Hepatocyte (in vitro differentiated cells): Measurements from ENCODE around the gene CACNA2D1. TPM values are rescaled to one million over a fixed set of nuclear protein-coding genes. Genes with fewer than 3 reads are reported as not detected.

ENCODE experiments used
- DNase-seq: peaks from one replicate; pipeline ENCODE4 v3.0.0-alpha.2; 2016; ENCODE audit warnings: low spot score
- H2AFZ ChIP-seq: fragments of 200-600 bp; sonication (generic); 2 replicates; pipeline ENCODE4 v1.6.0; 2016; ENCODE audit warnings: antibody characterized with exemption, mild to moderate bottlenecking
- H3K27ac ChIP-seq: fragments of 200-600 bp; sonication (generic); 2 replicates; pipeline ENCODE4 v1.5.1; 2016; ENCODE audit warnings: mild to moderate bottlenecking
- H3K27me3 ChIP-seq: fragments of 200-600 bp; sonication (generic); 2 replicates; pipeline ENCODE4 v1.6.1; 2016
- H3K36me3 ChIP-seq: fragments of 200-600 bp; sonication (generic); replicated peaks from 2 replicates; pipeline ENCODE4 v1.5.1; 2016; ENCODE audit warnings: low read depth; ENCODE audit not compliant: insufficient read depth
- H3K4me1 ChIP-seq: fragments of 200-600 bp; sonication (generic); 2 replicates; pipeline ENCODE4 v1.5.1; 2016; ENCODE audit warnings: mild to moderate bottlenecking, moderate library complexity; ENCODE audit not compliant: insufficient read depth
- H3K4me2 ChIP-seq: fragments of 200-600 bp; sonication (generic); 2 replicates; pipeline ENCODE4 v1.6.0; 2016
- H3K4me3 ChIP-seq: fragments of 200-600 bp; sonication (generic); 2 replicates; pipeline ENCODE4 v1.5.1; 2016; ENCODE audit warnings: mild to moderate bottlenecking
- H3K79me2 ChIP-seq: fragments of 200-600 bp; sonication (generic); 2 replicates; pipeline ENCODE4 v1.6.0; 2017; ENCODE audit warnings: mild to moderate bottlenecking
- H3K9me2 ChIP-seq: fragments of 200-600 bp; sonication (generic); replicated peaks from 2 replicates; pipeline ENCODE4 v1.6.0; 2017; ENCODE audit warnings: mild to moderate bottlenecking; ENCODE audit not compliant: insufficient read depth
- H3K9me3 ChIP-seq: fragments of 200-600 bp; sonication (generic); 2 replicates; pipeline ENCODE4 v1.5.1; 2016; ENCODE audit warnings: low read depth, mild to moderate bottlenecking
- H4K20me1 ChIP-seq: fragments of 200-600 bp; sonication (generic); 2 replicates; pipeline ENCODE4 v1.6.0; 2016; ENCODE audit warnings: mild to moderate bottlenecking; ENCODE audit not compliant: insufficient read depth, poor library complexity, severe bottlenecking
- EZH2 ChIP-seq: fragments of 200-600 bp; sonication (generic); IDR thresholded peaks from 2 replicates; pipeline ENCODE4 v1.6.1; 2016; ENCODE audit warnings: antibody characterized with exemption, mild to moderate bottlenecking, borderline replicate concordance
- EZH2phosphoT487 ChIP-seq: fragments of 200-600 bp; sonication (generic); IDR thresholded peaks from one replicate; pipeline ENCODE4 v1.6.1; 2018; ENCODE audit warnings: antibody characterized with exemption, mild to moderate bottlenecking, low read depth, moderate library complexity; ENCODE audit not compliant: unreplicated experiment, severe bottlenecking
- WGBS: methylation state at CpG from one replicate; pipeline ENCODE4 v1.1.6; 2016; ENCODE audit warnings: low lambda C conversion rate; ENCODE audit errors: missing lambda C conversion rate; 5-methylcytosine and 5-hydroxymethylcytosine counted together
- polyA plus RNA-seq: library from polyadenylated mRNA; unstranded; fragments of >200 nt; fragmentation: Nextera tagmentation; extraction: Ambion mirVana; gene quantifications from 2 replicates; pipeline ENCODE4 v1.2.1, GENCODE V29; 2016
- total RNA-seq: library from RNA; depleted of rRNA; stranded (reverse); fragments of >200 nt; gene quantifications from 2 replicates; pipeline ENCODE4 v1.2.3, GENCODE V29; 2014
- TF ChIP-seq, protein P1 (sequence below): fragments of 200-600 bp; sonication (generic); IDR thresholded peaks from 2 replicates; pipeline ENCODE4 v1.5.1; 2016; ENCODE audit warnings: antibody characterized with exemption, mild to moderate bottlenecking; ENCODE audit not compliant: poor library complexity

CACNA2D1 gene
- total and polyA plus RNA-seq, 2 experiments from 2014 or later = 3.1 to 18.9 TPM

DNA sequence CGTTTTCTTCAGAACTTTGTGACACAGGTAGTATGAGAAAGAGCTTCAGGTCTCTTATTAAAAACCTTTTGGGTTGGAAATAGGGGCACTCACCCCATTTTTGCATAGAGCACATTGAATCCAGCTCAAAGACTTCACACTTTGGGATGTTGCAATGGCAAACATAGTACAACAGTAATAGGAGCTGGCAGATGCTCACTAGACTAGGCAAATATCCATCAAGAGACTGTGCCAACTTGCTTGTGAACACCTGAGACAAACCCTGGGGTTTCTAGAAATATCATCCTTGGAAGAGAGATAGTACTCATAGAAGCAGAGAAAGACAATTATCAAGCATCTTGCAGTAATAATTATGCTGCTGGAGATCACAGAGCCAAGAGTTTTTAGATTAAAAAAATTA, 280.0 kb downstream of the CACNA2D1 start:
- H3K9me3 ChIP-seq = no peaks in the 10 kb centered on the region
- 90% methylated on average over 1 of the region's 1 CpG for WGBS
- H3K4me3 ChIP-seq = no peak overlapping the region
- no peak overlapping the region for H2AFZ ChIP-seq
- no peaks in the 10 kb centered on the region for H3K4me1 ChIP-seq
- H3K4me2 ChIP-seq = no peak overlapping the region
- TF ChIP-seq EZH2 (no peak), EZH2phosphoT487 (no peak)
- TF ChIP-seq, protein P1, sequence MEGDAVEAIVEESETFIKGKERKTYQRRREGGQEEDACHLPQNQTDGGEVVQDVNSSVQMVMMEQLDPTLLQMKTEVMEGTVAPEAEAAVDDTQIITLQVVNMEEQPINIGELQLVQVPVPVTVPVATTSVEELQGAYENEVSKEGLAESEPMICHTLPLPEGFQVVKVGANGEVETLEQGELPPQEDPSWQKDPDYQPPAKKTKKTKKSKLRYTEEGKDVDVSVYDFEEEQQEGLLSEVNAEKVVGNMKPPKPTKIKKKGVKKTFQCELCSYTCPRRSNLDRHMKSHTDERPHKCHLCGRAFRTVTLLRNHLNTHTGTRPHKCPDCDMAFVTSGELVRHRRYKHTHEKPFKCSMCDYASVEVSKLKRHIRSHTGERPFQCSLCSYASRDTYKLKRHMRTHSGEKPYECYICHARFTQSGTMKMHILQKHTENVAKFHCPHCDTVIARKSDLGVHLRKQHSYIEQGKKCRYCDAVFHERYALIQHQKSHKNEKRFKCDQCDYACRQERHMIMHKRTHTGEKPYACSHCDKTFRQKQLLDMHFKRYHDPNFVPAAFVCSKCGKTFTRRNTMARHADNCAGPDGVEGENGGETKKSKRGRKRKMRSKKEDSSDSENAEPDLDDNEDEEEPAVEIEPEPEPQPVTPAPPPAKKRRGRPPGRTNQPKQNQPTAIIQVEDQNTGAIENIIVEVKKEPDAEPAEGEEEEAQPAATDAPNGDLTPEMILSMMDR = no peak
- no peak for DNase-seq
- no peaks in the 10 kb centered on the region for H3K9me2 ChIP-seq
- no peaks in the 10 kb centered on the region for H3K27me3 ChIP-seq
- no peaks in the 10 kb centered on the region for H3K79me2 ChIP-seq
- no peaks in the 10 kb centered on the region for H3K36me3 ChIP-seq
- no peaks in the 10 kb centered on the region for H4K20me1 ChIP-seq
- no peak overlapping the region for H3K27ac ChIP-seq

GRCh38 chr7:82162289-82162688, 281.3 kb downstream of the CACNA2D1 start:
- no peak overlapping the region for H3K4me2 ChIP-seq
- TF ChIP-seq, protein P1 = no peak
- no peak for TF ChIP-seq EZH2
- TF ChIP-seq EZH2phosphoT487 = no peak
- H3K27ac ChIP-seq = no peak overlapping the region
- no peaks in the 10 kb centered on the region for H3K9me2 ChIP-seq
- no peaks in the 10 kb centered on the region for H4K20me1 ChIP-seq
- no peaks in the 10 kb centered on the region for H3K79me2 ChIP-seq
- no peaks in the 10 kb centered on the region for H3K4me1 ChIP-seq
- 41% methylated on average over 2 of the region's 2 CpGs for WGBS
- no peak for DNase-seq
- H2AFZ ChIP-seq = no peak overlapping the region
- H3K9me3 ChIP-seq = no peaks in the 10 kb centered on the region
- H3K36me3 ChIP-seq = no peaks in the 10 kb centered on the region
- H3K27me3 ChIP-seq = no peaks in the 10 kb centered on the region
- H3K4me3 ChIP-seq = no peak overlapping the region

- Histone ChIP-seq H3K36me3 (no peaks in the 10 kb centered on the region), H3K4me1 (no peaks in the 10 kb centered on the region), H4K20me1 (no peaks in the 10 kb centered on the region), H3K4me3 (no peak overlapping the region), H3K4me2 (no peak overlapping the region), H3K9me2 (no peaks in the 10 kb centered on the region), H3K79me2 (no peaks in the 10 kb centered on the region), H2AFZ (no peak overlapping the region), H3K27me3 (no peaks in the 10 kb centered on the region), H3K9me3 (no peaks in the 10 kb centered on the region), H3K27ac (no peak overlapping the region)
- TF ChIP-seq, protein P1 = no peak
- TF ChIP-seq EZH2phosphoT487 = no peak
- TF ChIP-seq EZH2 = no peak
- DNase-seq = no peak
These were observed 285.2 kb downstream of the CACNA2D1 start for GRCh38 chr7:82158327-82158726.

GRCh38 chr7:82156893-82157292, 286.7 kb downstream of the CACNA2D1 start:
- no peaks in the 10 kb centered on the region for H3K9me3 ChIP-seq
- 88% methylated on average over 1 of the region's 1 CpG for WGBS
- no peaks in the 10 kb centered on the region for H3K27me3 ChIP-seq
- no peak for DNase-seq
- no peaks in the 10 kb centered on the region for H4K20me1 ChIP-seq
- H2AFZ ChIP-seq = no peak overlapping the region
- no peaks in the 10 kb centered on the region for H3K4me1 ChIP-seq
- H3K36me3 ChIP-seq = no peaks in the 10 kb centered on the region
- H3K79me2 ChIP-seq = no peaks in the 10 kb centered on the region
- H3K9me2 ChIP-seq = no peaks in the 10 kb centered on the region
- H3K4me2 ChIP-seq = no peak overlapping the region
- H3K4me3 ChIP-seq = no peak overlapping the region
- H3K27ac ChIP-seq = no peak overlapping the region
- TF ChIP-seq EZH2phosphoT487 (no peak), EZH2 (no peak)
- TF ChIP-seq, protein P1 = no peak
